CD4-positive, alpha-beta T cell treated with Interferon gamma for 1 hour (primary cell): ENCODE measurements around the gene CDC42BPB.
A peak's percentile ranks its signal among the peaks of the same experiment; 100 is the strongest.

ENCODE experiments used
- DNase-seq: peaks from one replicate; pipeline ENCODE4 v3.0.0-alpha.2; 2020

The CDC42BPB gene

DNA sequence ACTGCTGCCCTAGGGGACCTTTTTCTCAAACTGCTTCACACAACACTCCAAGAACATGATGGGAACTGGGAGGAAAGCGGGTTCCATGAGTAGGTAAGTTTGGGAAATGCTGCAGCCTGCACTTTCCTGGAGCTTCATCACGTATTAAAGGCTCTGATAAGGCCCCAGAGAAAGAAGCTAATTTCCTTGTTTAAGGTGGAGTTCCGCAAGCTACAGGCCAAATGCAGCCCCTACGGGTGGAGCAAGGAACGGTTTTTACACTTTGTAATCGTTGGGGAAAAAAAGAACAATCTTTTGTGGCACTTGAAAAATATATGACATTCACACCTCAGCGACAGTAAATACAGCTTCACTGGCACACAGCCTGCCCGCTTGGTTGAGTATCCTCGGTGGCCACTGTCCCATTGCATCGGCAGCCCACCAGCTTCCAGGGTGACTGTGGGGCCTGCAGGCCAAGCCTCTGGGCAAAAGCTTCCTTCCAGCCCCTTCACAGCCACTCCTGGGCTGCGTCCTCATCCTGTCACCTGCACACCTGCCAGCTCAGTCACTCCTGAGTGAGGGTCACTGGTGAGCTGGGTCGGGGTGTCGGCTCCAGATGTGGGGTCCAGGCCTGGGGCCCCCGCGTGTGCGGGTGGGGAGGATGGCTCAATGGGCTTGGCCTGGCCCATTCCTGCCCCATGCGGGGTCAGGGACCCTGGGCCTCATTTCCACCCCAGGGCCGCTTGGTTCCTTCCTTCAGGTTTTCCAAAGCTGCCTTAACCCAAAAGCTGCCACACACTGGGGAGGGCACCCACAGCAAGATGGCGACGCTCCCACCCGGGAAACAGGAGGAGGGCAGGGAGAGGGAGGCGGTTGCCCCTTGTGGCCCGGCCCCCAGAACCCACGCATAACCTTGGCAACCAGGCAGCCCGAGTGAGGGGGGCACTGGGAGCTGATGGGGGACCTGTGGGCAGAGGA is 132.4 kb downstream of the CDC42BPB start:
- DNase-seq, result no peak

GRCh38 chr14:102923925-102924486 is 133.3 kb downstream of the CDC42BPB start:
- DNase-seq, result no peak

GRCh38 chr14:102923201-102923924 is 134.0 kb downstream of the CDC42BPB start:
- no peak for DNase-seq

- no peak for DNase-seq
Measured at GRCh38 chr14:102922490-102923200, 134.7 kb downstream of the CDC42BPB start, which contains the start of gene AMN. TSS of gene AMN (plus strand) at chr14:102922663. CDS start at chr14:102922689, 26 bp downstream.

DNA sequence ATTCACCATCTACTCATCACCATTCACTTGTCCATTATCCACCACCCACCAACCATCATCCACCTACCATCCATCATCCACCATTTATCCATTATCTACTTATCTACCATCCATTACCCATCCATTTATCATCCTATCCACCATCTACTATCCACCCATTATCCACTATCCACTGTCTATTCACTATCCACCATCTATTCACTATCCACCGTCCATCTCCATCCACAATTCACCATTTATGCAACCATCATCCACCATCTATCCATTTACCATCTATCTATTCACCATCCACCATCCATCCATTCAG is 136.4 kb downstream of the CDC42BPB start:
- DNase-seq, result no peak

DNA sequence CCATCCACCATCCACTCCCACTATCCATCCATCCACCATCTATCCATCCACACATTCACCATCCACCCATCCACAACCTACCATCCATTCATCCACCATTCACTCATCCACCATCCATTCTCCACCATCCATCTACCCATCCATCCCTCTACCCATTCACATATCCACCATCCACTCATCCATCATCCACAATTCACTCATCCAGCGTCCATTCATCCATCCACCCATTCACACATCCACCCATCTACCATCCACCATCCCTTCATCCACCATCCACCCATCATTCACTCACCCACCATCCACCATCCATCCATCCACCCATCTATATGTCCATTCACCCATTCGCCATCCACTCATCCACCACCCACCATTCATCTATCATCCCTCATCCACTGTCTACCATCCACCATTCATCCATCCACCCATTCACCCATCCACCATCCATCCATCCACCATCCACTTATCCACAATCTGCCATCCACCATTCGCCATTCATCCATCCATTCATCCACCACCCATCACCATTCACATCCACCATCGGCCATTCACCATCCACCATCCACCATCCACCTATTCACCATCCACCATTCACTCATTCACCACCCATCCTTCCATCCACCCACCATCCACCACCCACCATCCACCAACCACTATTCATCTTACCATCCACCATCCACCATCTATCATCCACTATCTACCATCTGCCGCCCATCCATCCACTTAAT is 136.9 kb downstream of the CDC42BPB start:
- no peak for DNase-seq

- no peak for DNase-seq
Measured at GRCh38 chr14:102918438-102918837, 138.9 kb downstream of the CDC42BPB start.

DNA sequence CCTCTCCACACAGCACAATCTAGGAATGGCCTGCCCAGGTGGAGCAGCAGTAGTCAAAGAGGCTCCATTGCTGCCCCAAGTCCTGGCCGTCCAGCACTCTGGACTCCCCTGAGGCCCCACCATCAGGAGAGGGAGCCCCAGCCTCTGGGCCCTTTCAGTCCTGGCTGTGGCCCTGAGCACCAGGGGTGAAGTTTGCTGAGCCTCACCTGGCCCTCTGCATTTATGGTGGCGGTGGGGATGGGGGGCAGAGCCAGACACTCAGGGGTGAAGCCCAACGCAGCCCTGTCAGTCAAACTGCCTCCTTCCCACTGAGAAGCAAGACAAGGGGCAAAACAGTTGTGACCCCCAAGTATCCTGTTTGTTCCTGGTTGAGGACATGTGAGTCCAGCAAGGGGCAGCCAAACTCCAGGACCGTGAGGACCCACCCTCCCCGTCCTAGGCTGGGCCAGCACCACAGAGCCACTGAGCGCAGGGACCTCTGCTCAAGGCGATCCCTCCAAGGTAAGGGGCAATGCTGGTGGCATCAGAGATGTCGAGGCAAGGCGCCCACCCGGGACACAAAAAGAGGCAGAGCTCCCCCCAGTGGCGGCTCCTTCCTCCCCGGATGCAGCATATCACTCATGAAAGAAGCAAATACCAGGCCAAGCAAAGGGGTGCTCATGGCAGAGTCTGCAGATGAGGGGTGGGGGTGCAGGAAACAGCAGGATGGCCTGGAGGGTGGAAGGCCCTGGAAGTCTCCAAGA is 139.7 kb downstream of the CDC42BPB start:
- DNase-seq, result peak; percentile 45

GRCh38 chr14:102917056-102917385 is 140.3 kb downstream of the CDC42BPB start:
- DNase-seq, result peak; percentile 47

DNA sequence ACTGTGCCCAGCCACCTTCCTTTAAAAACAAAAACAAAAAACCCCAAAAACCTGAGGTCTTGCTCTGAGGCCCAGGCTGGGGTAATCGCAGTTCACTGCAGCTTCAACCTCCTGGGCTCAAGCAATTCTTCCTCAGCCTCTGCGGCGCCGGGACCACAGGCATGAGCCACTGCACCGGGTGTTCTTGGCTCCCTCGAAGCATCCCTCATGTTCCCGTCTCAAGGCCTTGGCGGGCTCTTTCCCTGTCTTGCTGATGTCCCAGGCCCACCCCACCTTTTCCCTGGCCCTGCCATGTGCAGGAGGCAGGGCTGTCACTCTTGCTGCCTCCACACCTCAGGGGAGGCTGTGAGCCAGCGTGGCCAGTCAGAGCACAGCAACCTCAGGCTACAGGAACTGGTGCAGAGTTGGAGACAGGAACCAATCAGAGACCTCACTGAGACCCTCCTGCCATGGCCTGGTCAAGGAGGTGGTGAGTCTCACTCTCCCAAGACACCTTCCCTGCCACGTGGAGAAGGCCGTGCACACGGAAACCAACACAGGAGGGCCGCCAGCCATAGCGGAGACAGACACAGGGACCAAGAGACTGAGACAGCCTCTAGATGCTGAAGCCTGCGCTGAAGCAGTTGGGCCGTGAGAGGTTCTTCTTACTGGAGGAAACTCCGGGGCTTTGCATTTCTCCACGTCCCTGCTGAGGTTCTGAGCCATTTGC is 140.8 kb downstream of the CDC42BPB start:
- DNase-seq, result no peak

- DNase-seq, result no peak
Measured at GRCh38 chr14:102915292-102916110, 141.8 kb downstream of the CDC42BPB start.

- no peak for DNase-seq
Measured at GRCh38 chr14:102914474-102915291, 142.7 kb downstream of the CDC42BPB start.

DNA sequence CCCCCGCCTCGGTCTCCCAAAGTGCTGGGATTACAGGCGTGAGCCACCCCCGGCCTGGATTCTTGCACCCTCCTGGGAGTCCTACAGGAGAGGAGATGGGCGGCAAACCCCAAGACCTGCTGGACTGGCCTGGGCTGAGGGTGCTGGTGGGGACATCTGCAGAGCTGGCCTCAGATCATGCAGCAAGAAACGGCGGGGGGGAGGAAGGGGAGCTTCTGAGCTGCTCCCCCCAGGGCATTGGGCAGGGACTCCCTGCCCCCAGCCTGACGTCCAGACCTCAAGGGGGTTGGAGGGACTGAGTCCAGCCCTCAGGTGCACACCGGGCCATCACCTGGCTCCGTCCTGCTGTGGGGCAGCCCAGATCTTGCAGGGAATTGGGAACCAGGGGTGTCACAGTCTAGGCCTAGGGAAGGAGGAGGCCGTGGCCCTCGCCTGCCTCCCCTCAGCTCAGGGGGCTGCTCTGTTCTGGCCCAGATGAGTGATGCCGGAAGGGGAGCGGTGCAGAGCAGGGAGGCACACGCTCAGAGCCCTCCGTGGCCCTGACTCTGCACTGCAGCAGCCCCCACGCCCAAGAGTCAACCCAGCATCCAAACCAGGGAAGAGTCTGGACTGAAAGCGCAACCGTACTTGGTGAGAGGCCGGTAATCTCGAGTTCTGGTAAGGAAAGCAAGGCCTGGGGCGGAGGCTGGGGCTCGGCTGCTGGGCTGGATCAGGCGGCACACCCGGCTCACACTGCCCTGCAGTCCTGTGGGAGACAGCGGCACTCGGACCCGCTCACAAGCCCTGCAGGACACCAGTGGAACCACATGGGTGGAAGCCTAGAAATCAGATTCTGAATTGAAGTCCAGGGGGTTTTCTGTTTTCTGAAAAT is 143.8 kb downstream of the CDC42BPB start:
- no peak for DNase-seq

GRCh38 chr14:102911991-102912761 is 145.2 kb downstream of the CDC42BPB start:
- no peak for DNase-seq

GRCh38 chr14:102911541-102911951 is 145.8 kb downstream of the CDC42BPB start:
- DNase-seq, result no peak

DNA sequence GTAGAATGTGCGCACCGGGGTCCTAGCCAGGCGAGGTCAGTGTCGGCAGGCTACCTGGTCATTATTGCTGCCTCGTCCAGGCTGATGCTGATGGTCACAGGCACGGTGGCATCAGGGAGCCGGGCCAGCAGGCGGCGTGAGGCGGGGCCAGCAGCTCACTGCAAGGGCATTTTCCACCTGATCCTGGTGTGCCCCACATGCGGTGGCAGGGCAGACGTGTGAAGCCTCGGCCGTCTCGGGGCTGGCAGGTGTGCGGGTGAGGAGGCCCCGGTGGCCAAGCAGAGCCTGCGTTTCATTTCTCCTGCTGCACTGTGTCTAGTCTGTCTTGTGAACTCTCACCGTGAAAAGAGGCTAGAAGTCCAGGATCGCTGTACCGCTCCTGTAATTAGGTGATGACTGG is 146.9 kb downstream of the CDC42BPB start:
- DNase-seq, result no peak

DNA sequence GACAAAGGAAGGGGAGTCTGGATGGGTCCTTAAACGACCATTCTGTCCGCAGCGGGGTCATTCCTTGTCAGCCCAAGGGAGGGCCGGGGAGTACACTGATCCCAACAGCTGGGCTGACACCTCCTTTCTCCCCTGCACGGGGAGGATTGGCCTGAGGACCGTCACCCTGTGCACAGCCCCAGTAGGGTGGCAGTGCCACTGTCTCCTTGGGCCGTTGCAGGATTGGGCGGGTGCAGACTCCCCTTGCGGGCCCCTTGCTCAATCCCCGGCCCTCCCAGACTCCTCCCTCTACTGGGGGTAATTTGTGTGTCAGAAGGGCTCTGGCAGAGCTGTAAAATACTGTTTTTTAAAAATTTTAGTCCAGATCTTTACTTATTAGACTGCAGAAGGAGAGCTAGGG is 147.4 kb downstream of the CDC42BPB start:
- no peak for DNase-seq
